Measurements from ENCODE around the gene IL6ST.

The IL6ST gene

DNA sequence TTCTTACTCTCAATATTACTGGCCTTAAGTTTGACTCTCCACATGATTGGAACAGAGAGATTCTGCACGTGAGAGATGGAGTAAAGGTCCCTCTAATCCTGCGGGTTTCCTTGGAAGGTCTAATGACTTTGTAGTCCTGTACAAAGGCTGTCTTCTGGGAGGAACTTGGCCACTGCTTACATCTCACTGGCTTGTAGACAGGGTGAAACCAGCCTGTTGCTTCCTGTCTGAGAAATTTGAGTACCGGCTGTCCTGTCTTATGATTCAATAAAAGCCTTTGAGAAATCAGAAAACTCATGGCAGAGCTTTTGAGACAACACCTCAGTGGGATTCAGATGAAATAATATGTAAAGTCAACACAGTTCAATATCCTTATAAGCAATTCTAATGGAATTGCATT, 100.6 kb downstream of the IL6ST start:
- no peaks in the 10 kb centered on the region for H3K9me3 Mint-ChIP-seq
- no peaks in the 10 kb centered on the region for H3K27me3 Mint-ChIP-seq (ENCODE audit: low read depth)
- no peak overlapping the region for H3K27ac Mint-ChIP-seq
- H3K4me1 Mint-ChIP-seq: no peaks in the 10 kb centered on the region
- no peaks in the 10 kb centered on the region for H3K36me3 Mint-ChIP-seq (ENCODE audit: low read depth)
- no peak overlapping the region for H3K4me3 Mint-ChIP-seq
- TF ChIP-seq, protein P1, sequence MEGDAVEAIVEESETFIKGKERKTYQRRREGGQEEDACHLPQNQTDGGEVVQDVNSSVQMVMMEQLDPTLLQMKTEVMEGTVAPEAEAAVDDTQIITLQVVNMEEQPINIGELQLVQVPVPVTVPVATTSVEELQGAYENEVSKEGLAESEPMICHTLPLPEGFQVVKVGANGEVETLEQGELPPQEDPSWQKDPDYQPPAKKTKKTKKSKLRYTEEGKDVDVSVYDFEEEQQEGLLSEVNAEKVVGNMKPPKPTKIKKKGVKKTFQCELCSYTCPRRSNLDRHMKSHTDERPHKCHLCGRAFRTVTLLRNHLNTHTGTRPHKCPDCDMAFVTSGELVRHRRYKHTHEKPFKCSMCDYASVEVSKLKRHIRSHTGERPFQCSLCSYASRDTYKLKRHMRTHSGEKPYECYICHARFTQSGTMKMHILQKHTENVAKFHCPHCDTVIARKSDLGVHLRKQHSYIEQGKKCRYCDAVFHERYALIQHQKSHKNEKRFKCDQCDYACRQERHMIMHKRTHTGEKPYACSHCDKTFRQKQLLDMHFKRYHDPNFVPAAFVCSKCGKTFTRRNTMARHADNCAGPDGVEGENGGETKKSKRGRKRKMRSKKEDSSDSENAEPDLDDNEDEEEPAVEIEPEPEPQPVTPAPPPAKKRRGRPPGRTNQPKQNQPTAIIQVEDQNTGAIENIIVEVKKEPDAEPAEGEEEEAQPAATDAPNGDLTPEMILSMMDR (IDR thresholded peaks at IDR 0.05; ENCODE audit: unreplicated experiment in 3 of 3): no peak

DNA sequence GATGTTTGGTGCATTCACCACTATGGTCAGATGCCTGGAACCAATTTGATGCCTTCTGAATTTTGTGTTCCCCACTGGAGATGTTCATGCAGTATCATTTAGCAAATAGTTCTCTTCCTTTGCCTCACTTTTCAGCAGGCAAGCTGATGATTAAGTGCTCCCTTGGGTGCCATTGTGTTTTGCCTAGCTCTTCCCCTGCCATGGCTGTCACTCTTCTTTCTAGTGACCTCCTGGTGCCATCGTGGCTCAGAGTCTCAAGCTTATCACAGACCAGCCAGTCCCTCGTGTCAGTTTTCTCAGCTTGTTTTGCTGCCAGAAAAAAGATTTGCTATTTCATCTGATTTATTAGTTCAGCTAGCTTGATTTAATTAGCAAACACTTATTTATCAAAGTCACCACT, 102.3 kb downstream of the IL6ST start:
- H3K4me1 Mint-ChIP-seq: no peaks in the 10 kb centered on the region
- TF ChIP-seq, protein P1 (IDR thresholded peaks at IDR 0.05; ENCODE audit: unreplicated experiment in 3 of 3): no peak

DNA sequence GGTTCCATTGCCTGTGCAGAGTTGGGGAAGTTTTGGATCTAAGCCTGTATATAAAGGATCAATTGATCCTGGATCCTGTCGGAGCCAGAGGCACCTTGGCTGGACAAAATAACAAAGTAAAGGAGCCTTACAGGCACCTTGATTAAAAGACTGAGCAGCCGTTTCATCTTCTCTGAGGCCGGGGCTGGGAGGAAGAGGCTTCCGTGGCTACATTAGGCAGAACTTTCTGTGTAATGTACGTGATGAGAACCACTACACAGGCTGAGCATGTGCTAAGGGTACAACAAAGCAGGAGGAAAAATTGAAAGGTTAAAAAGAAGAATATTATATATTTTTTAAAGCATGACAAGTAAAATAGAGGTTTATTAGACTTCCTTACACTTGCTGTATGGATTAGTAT, 106.6 kb downstream of the IL6ST start:
- no peaks in the 10 kb centered on the region for H3K9me3 Mint-ChIP-seq
- H3K4me1 Mint-ChIP-seq: no peaks in the 10 kb centered on the region
- TF ChIP-seq, protein P1 (IDR thresholded peaks at IDR 0.05; ENCODE audit: unreplicated experiment in 3 of 3): no peak
- H3K27me3 Mint-ChIP-seq (ENCODE audit: low read depth): no peaks in the 10 kb centered on the region
- H3K36me3 Mint-ChIP-seq (ENCODE audit: low read depth): no peaks in the 10 kb centered on the region
- H3K27ac Mint-ChIP-seq: no peak overlapping the region
- H3K4me3 Mint-ChIP-seq: no peak overlapping the region

More for the DNA sequence above, 102.3 kb downstream of the IL6ST start:
- H3K27ac Mint-ChIP-seq: no peak overlapping the region
- H3K9me3 Mint-ChIP-seq: no peaks in the 10 kb centered on the region
- no peaks in the 10 kb centered on the region for H3K27me3 Mint-ChIP-seq (ENCODE audit: low read depth)
- H3K36me3 Mint-ChIP-seq (ENCODE audit: low read depth): no peaks in the 10 kb centered on the region
- no peak overlapping the region for H3K4me3 Mint-ChIP-seq

DNA sequence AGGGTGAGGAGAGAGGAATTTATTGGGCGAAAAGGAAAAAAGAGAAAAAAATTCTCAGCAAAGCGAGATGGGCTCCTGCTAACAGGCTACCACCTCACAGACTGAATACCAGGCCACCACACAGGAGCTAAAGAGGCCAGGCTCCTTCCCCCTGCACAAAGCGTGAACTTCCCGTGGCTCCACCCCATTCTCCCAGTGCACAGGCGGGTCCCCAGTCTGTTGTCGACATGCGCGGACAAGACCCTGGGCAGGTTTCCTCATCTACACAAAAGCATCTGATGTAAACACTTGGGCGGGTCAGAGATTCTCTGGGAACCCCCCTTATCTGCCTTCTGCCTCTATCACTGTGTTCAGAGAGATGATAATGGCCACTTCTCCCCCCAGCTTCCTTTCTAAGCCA, 109.4 kb downstream of the IL6ST start:
- no peaks in the 10 kb centered on the region for H3K9me3 Mint-ChIP-seq
- H3K36me3 Mint-ChIP-seq (ENCODE audit: low read depth): no peaks in the 10 kb centered on the region
- no peaks in the 10 kb centered on the region for H3K4me1 Mint-ChIP-seq
- no peak overlapping the region for H3K27ac Mint-ChIP-seq
- TF ChIP-seq, protein P1 (IDR thresholded peaks at IDR 0.05; ENCODE audit: unreplicated experiment in 3 of 3): no peak
- no peak overlapping the region for H3K4me3 Mint-ChIP-seq
- no peaks in the 10 kb centered on the region for H3K27me3 Mint-ChIP-seq (ENCODE audit: low read depth)

All from nephron (organoid).